ENCODE results near the gene EHMT1.

The EHMT1 gene

GRCh38 chr9:137741330-137741729, 122.5 kb downstream of the EHMT1 start:
- no peak for DNase-seq (ENCODE audit: low read depth)

- DNase-seq (ENCODE audit: low read depth): no peak
Measured at GRCh38 chr9:137742698-137743097, 123.9 kb downstream of the EHMT1 start.

GRCh38 chr9:137743695-137744094, 124.9 kb downstream of the EHMT1 start:
- DNase-seq (ENCODE audit: low read depth): no peak

- DNase-seq (ENCODE audit: low read depth): no peak
Measured at GRCh38 chr9:137744632-137745183, 125.9 kb downstream of the EHMT1 start.

- DNase-seq (ENCODE audit: low read depth): no peak
Measured at GRCh38 chr9:137745541-137745991, 126.8 kb downstream of the EHMT1 start.

- DNase-seq (ENCODE audit: low read depth): no peak
Measured at GRCh38 chr9:137748311-137748710, 129.5 kb downstream of the EHMT1 start.

- no peak for DNase-seq (ENCODE audit: low read depth)
Measured at GRCh38 chr9:137748741-137749140, 129.9 kb downstream of the EHMT1 start.

GRCh38 chr9:137749511-137749910, 130.7 kb downstream of the EHMT1 start:
- no peak for DNase-seq (ENCODE audit: low read depth)

- no peak for DNase-seq (ENCODE audit: low read depth)
Measured at GRCh38 chr9:137750007-137750406, 131.2 kb downstream of the EHMT1 start.

GRCh38 chr9:137750566-137750965, 131.8 kb downstream of the EHMT1 start:
- no peak for DNase-seq (ENCODE audit: low read depth)

GRCh38 chr9:137751616-137752015, 132.8 kb downstream of the EHMT1 start:
- DNase-seq (ENCODE audit: low read depth): no peak

- no peak for DNase-seq (ENCODE audit: low read depth)
Measured at GRCh38 chr9:137752426-137752825, 133.6 kb downstream of the EHMT1 start.

- no peak for DNase-seq (ENCODE audit: low read depth)
Measured at GRCh38 chr9:137753192-137753765, 134.5 kb downstream of the EHMT1 start.

- no peak for DNase-seq (ENCODE audit: low read depth)
Measured at GRCh38 chr9:137755261-137755927, 136.6 kb downstream of the EHMT1 start.

- no peak for DNase-seq (ENCODE audit: low read depth)
Measured at GRCh38 chr9:137756045-137756744, 137.4 kb downstream of the EHMT1 start.

GRCh38 chr9:137757139-137757538, 138.3 kb downstream of the EHMT1 start:
- no peak for DNase-seq (ENCODE audit: low read depth)

GRCh38 chr9:137757613-137758029, 138.8 kb downstream of the EHMT1 start:
- no peak for DNase-seq (ENCODE audit: low read depth)

- DNase-seq (ENCODE audit: low read depth): no peak
Measured at GRCh38 chr9:137758067-137758466, 139.3 kb downstream of the EHMT1 start.

GRCh38 chr9:137759117-137759516, 140.3 kb downstream of the EHMT1 start:
- no peak for DNase-seq (ENCODE audit: low read depth)

GRCh38 chr9:137759649-137760321, 141.0 kb downstream of the EHMT1 start:
- DNase-seq (ENCODE audit: low read depth): no peak

- no peak for DNase-seq (ENCODE audit: low read depth)
Measured at GRCh38 chr9:137760426-137760825, 141.6 kb downstream of the EHMT1 start.

- no peak for DNase-seq (ENCODE audit: low read depth)
Measured at GRCh38 chr9:137761032-137761431, 142.2 kb downstream of the EHMT1 start.

Data from activated T-helper 9 cell treated with anti-CD3 and anti-CD28 coated beads, Interleukin-2, amount 50 U/mL, for 16 hours (primary cell).